Caco-2 (cell line): ENCODE data around the gene DLL4. TPM values are rescaled to one million over a fixed set of nuclear protein-coding genes. Genes with fewer than 3 reads are reported as not detected.

ENCODE experiments used
- BruUV-seq: library from RNA; stranded (reverse); fragments of 400-500 nt; replicated peaks from 2 replicates; lab custom pipeline; 2021; lab: Mats Ljungman, UMichigan
- CTCF ChIA-PET: fragments of 300-600 bp; sonication (Branson Sonifier 250); formaldehyde crosslinking; loops from one replicate; lab custom pipeline; 2022; ENCODE audit warnings: antibody characterized with exemption; lab: Charles Lee
- POLR2A ChIA-PET: fragments of 300-600 bp; sonication (Branson Sonifier 250); formaldehyde crosslinking; loops from one replicate; lab custom pipeline; 2022; ENCODE audit warnings: antibody characterized with exemption; lab: Charles Lee
- DNase-seq, 2 experiments: peaks; one replicate each; pipeline versions ENCODE4 v3.0.0 to v3.0.0-alpha.2; 2020 to 2022
- H3K27me3 ChIP-seq: replicated peaks from 2 replicates; pipeline ENCODE4 v1.6.0; 2011; ENCODE audit warnings: low read length; ENCODE audit not compliant: control insufficient read depth, insufficient read depth
- H3K36me3 ChIP-seq: 2 replicates; pipeline ENCODE4 v1.5.1; 2011; ENCODE audit warnings: low read length; ENCODE audit not compliant: control insufficient read depth, insufficient read depth
- H3K4me1 ChIP-seq: fragments of 250-450 bp; sonication (Bioruptor Pico); 2 replicates; pipeline ENCODE4 v1.5.1; 2020; ENCODE audit warnings: mild to moderate bottlenecking
- H3K4me3 ChIP-seq: 2 replicates; pipeline ENCODE4 v1.5.1; 2011; ENCODE audit warnings: low read depth, mild to moderate bottlenecking, control low read depth, low read length
- H3K9me3 ChIP-seq: fragments of 250-450 bp; sonication (Bioruptor Pico); 2 replicates; pipeline ENCODE4 v1.5.1; 2020; ENCODE audit warnings: mild to moderate bottlenecking, moderate library complexity
- H3K27ac Mint-ChIP-seq: one replicate; pipeline ENCODE4 v1.8.0; 2022; ENCODE audit warnings: mixed read lengths; ENCODE audit not compliant: unreplicated experiment
- H3K27me3 Mint-ChIP-seq: one replicate; pipeline ENCODE4 v1.8.0; 2022; ENCODE audit warnings: mixed read lengths; ENCODE audit not compliant: insufficient read depth, unreplicated experiment
- H3K36me3 Mint-ChIP-seq: one replicate; pipeline ENCODE4 v1.8.0; 2022; ENCODE audit warnings: mild to moderate bottlenecking, mixed read lengths; ENCODE audit not compliant: insufficient read depth, unreplicated experiment
- H3K4me1 Mint-ChIP-seq: one replicate; pipeline ENCODE4 v1.8.0; 2022; ENCODE audit warnings: low read depth, mixed read lengths; ENCODE audit not compliant: unreplicated experiment
- H3K4me3 Mint-ChIP-seq: one replicate; pipeline ENCODE4 v1.8.0; 2022; ENCODE audit warnings: mild to moderate bottlenecking, moderate library complexity, mixed read lengths; ENCODE audit not compliant: unreplicated experiment
- H3K9me3 Mint-ChIP-seq: one replicate; pipeline ENCODE4 v1.8.0; 2022; ENCODE audit warnings: mixed read lengths; ENCODE audit not compliant: unreplicated experiment
- CTCF ChIP-seq, 2 experiments: fragments of 200-600 bp in 1 of 2; IDR thresholded peaks; 1 replicate in 1 of 2; 2 replicates in 1 of 2; pipeline versions ENCODE4 v1.5.1 to v1.8.0; 2011 to 2022; ENCODE audit warnings: antibody characterized with exemption in 1 of 2, control low read depth in 1 of 2, inconsistent platforms in 1 of 2, low read depth in 1 of 2, low read length in 1 of 2, mild to moderate bottlenecking in 1 of 2, moderate library complexity in 1 of 2; ENCODE audit not compliant: insufficient read depth in 1 of 2, severe bottlenecking in 1 of 2, unreplicated experiment in 1 of 2
- intact Hi-C: fragments of 100-400 bp; cut with micrococcal nuclease; formaldehyde crosslinking; loops from one replicate; pipeline ENCODE4 v1.10.0; 2022; ENCODE audit not compliant: unreplicated experiment
- total RNA-seq: library from RNA; stranded (reverse); gene quantifications from 2 replicates; pipeline ENCODE4 v1.2.3, GENCODE V29; 2022

Gene DLL4
- total RNA-seq, 1 experiment from 2014 or later = 3.4 TPM

- Mint-ChIP-seq H3K36me3 (peaks cover 69% of the 10 kb centered on the region), H3K4me1 (peaks cover 7% of the 10 kb centered on the region), H3K9me3 (no peaks in the 10 kb centered on the region), H3K27ac (no peak overlapping the region), H3K27me3 (no peaks in the 10 kb centered on the region), H3K4me3 (no peak overlapping the region)
- POLR2A ChIA-PET = interaction anchor here (1.5 kb wide), 1 partner anchor 26 kb away, joined by 7 read pairs; the partner anchor contains the start of gene DLL4
- Histone ChIP-seq H3K4me3 (no peak overlapping the region), H3K9me3 (no peaks in the 10 kb centered on the region), H3K36me3 (peaks cover 2% of the 10 kb centered on the region; the same call in 1 of the 2 replicates), H3K27me3 (no peaks in the 10 kb centered on the region), H3K4me1 (peaks cover 23% of the 10 kb centered on the region)
- peak in 1 of 2 experiments; percentile 43 for DNase-seq
- no peak for TF ChIP-seq CTCF (IDR thresholded peaks at IDR 0.05; ENCODE audit: insufficient read depth in 1 of 2, low read depth in 1 of 2, low read length in 1 of 2, severe bottlenecking in 1 of 2, unreplicated experiment in 1 of 2)
- BruUV-seq = no TSS peak
- intact Hi-C loops = loop anchor here (10.0 kb wide), 1 partner anchor 432 kb away; the partner anchor contains the start of genes NUSAP1 and OIP5
- CTCF ChIA-PET = interaction anchor here (0.8 to 2.2 kb wide), 14 partner anchors 8 to 328 kb away, joined by 3 to 18 read pairs (median 6); partner anchors contain the start of genes CHAC1, CHP1, DLL4 and VPS18
These were observed 26.3 kb upstream of the DLL4 start for GRCh38 chr15:40902605-40903561.

GRCh38 chr15:40904552-40905201, 24.5 kb upstream of the DLL4 start:
- Histone ChIP-seq H3K4me1 (peaks cover 28% of the 10 kb centered on the region), H3K36me3 (peaks cover 2% of the 10 kb centered on the region; the same call in 1 of the 2 replicates), H3K27me3 (no peaks in the 10 kb centered on the region), H3K9me3 (no peaks in the 10 kb centered on the region), H3K4me3 (no peak overlapping the region)
- Mint-ChIP-seq H3K9me3 (no peaks in the 10 kb centered on the region), H3K4me3 (no peak overlapping the region), H3K36me3 (peaks cover 51% of the 10 kb centered on the region), H3K4me1 (peaks cover 7% of the 10 kb centered on the region), H3K27ac (peak overlapping the region; percentile 22), H3K27me3 (no peaks in the 10 kb centered on the region)
- intact Hi-C loops = loop anchor here (1.0 to 10.0 kb wide), 4 partner anchors 38 to 430 kb away; partner anchors contain the start of genes NUSAP1 and OIP5
- BruUV-seq = no TSS peak
- CTCF ChIA-PET = interaction anchor here (0.6 to 2.2 kb wide), 13 partner anchors 10 to 1237 kb away, joined by 3 to 18 read pairs (median 6); partner anchors contain the start of genes CHP1, DLL4 and VPS18
- no peak for DNase-seq
- no peak for TF ChIP-seq CTCF (IDR thresholded peaks at IDR 0.05; ENCODE audit: insufficient read depth in 1 of 2, low read depth in 1 of 2, low read length in 1 of 2, severe bottlenecking in 1 of 2, unreplicated experiment in 1 of 2)
- POLR2A ChIA-PET = interaction anchor here (1.5 kb wide), 1 partner anchor 24 kb away, joined by 7 read pairs; the partner anchor contains the start of gene DLL4
